ENCODE data around the gene CROCC2.

The CROCC2 gene

GRCh38 chr2:241015439-241015838, 109.3 kb downstream of the CROCC2 start:
- Histone ChIP-seq H3K4me1 (ENCODE audit: control insufficient read depth, insufficient read depth, low read length) (peaks cover 10% of the 10 kb centered on the region), H3K27me3 (ENCODE audit: control insufficient read depth, insufficient read depth, low read length) (no peaks in the 10 kb centered on the region), H3K9ac (ENCODE audit: low read length) (no peak overlapping the region), H3K27ac (ENCODE audit: low read depth, low read length) (no peak overlapping the region), H3K9me3 (ENCODE audit: control insufficient read depth, insufficient read depth, low read depth, low read length) (no peaks in the 10 kb centered on the region), H3K36me3 (ENCODE audit: control insufficient read depth, insufficient read depth, low read length) (no peaks in the 10 kb centered on the region), H3K4me3 (ENCODE audit: low read depth, low read length) (no peak overlapping the region)

GRCh38 chr2:241017228-241017940, 111.2 kb downstream of the CROCC2 start:
- Histone ChIP-seq H3K36me3 (ENCODE audit: control insufficient read depth, insufficient read depth, low read length) (no peaks in the 10 kb centered on the region), H3K9me3 (ENCODE audit: control insufficient read depth, insufficient read depth, low read depth, low read length) (peaks cover 2% of the 10 kb centered on the region), H3K27me3 (ENCODE audit: control insufficient read depth, insufficient read depth, low read length) (no peaks in the 10 kb centered on the region), H3K4me1 (ENCODE audit: control insufficient read depth, insufficient read depth, low read length) (no peaks in the 10 kb centered on the region), H3K9ac (ENCODE audit: low read length) (no peak overlapping the region), H3K27ac (ENCODE audit: low read depth, low read length) (no peak overlapping the region), H3K4me3 (ENCODE audit: low read depth, low read length) (no peak overlapping the region)

GRCh38 chr2:241018051-241018891, 112.1 kb downstream of the CROCC2 start:
- H3K4me3 ChIP-seq (ENCODE audit: low read depth, low read length), result no peak overlapping the region
- no peaks in the 10 kb centered on the region for H3K27me3 ChIP-seq (ENCODE audit: control insufficient read depth, insufficient read depth, low read length)
- no peaks in the 10 kb centered on the region for H3K36me3 ChIP-seq (ENCODE audit: control insufficient read depth, insufficient read depth, low read length)
- no peaks in the 10 kb centered on the region for H3K4me1 ChIP-seq (ENCODE audit: control insufficient read depth, insufficient read depth, low read length)
- no peak overlapping the region for H3K27ac ChIP-seq (ENCODE audit: low read depth, low read length)
- H3K9me3 ChIP-seq (ENCODE audit: control insufficient read depth, insufficient read depth, low read depth, low read length), result peaks cover 5% of the 10 kb centered on the region
- no peak overlapping the region for H3K9ac ChIP-seq (ENCODE audit: low read length)

- Histone ChIP-seq H3K27me3 (ENCODE audit: control insufficient read depth, insufficient read depth, low read length) (no peaks in the 10 kb centered on the region), H3K36me3 (ENCODE audit: control insufficient read depth, insufficient read depth, low read length) (no peaks in the 10 kb centered on the region), H3K4me1 (ENCODE audit: control insufficient read depth, insufficient read depth, low read length) (no peaks in the 10 kb centered on the region), H3K9ac (ENCODE audit: low read length) (no peak overlapping the region), H3K27ac (ENCODE audit: low read depth, low read length) (no peak overlapping the region), H3K4me3 (ENCODE audit: low read depth, low read length) (no peak overlapping the region), H3K9me3 (ENCODE audit: control insufficient read depth, insufficient read depth, low read depth, low read length) (peaks cover 8% of the 10 kb centered on the region)
Observed at GRCh38 chr2:241019441-241020139, 113.5 kb downstream of the CROCC2 start.

- H3K9me3 ChIP-seq (ENCODE audit: control insufficient read depth, insufficient read depth, low read depth, low read length), result peaks cover 13% of the 10 kb centered on the region
- H3K27ac ChIP-seq (ENCODE audit: low read depth, low read length), result no peak overlapping the region
- no peaks in the 10 kb centered on the region for H3K36me3 ChIP-seq (ENCODE audit: control insufficient read depth, insufficient read depth, low read length)
- no peak overlapping the region for H3K4me3 ChIP-seq (ENCODE audit: low read depth, low read length)
- H3K27me3 ChIP-seq (ENCODE audit: control insufficient read depth, insufficient read depth, low read length), result no peaks in the 10 kb centered on the region
- H3K9ac ChIP-seq (ENCODE audit: low read length), result no peak overlapping the region
- no peaks in the 10 kb centered on the region for H3K4me1 ChIP-seq (ENCODE audit: control insufficient read depth, insufficient read depth, low read length)
Observed at GRCh38 chr2:241020201-241020600, 114.1 kb downstream of the CROCC2 start.

GRCh38 chr2:241020629-241021190, 114.6 kb downstream of the CROCC2 start:
- Histone ChIP-seq H3K27me3 (ENCODE audit: control insufficient read depth, insufficient read depth, low read length) (no peaks in the 10 kb centered on the region), H3K9ac (ENCODE audit: low read length) (no peak overlapping the region), H3K9me3 (ENCODE audit: control insufficient read depth, insufficient read depth, low read depth, low read length) (peaks cover 18% of the 10 kb centered on the region), H3K27ac (ENCODE audit: low read depth, low read length) (no peak overlapping the region), H3K4me1 (ENCODE audit: control insufficient read depth, insufficient read depth, low read length) (no peaks in the 10 kb centered on the region), H3K36me3 (ENCODE audit: control insufficient read depth, insufficient read depth, low read length) (no peaks in the 10 kb centered on the region), H3K4me3 (ENCODE audit: low read depth, low read length) (no peak overlapping the region)

GRCh38 chr2:241025639-241026038, 119.5 kb downstream of the CROCC2 start:
- no peak overlapping the region for H3K4me3 ChIP-seq (ENCODE audit: low read depth, low read length)
- 0 out of 2 replicates have a peak, but pooled peaks cover 3% of the 10 kb centered on the region for H3K27me3 ChIP-seq (ENCODE audit: control insufficient read depth, insufficient read depth, low read length)
- peaks cover 34% of the 10 kb centered on the region for H3K9me3 ChIP-seq (ENCODE audit: control insufficient read depth, insufficient read depth, low read depth, low read length)
- H3K4me1 ChIP-seq (ENCODE audit: control insufficient read depth, insufficient read depth, low read length), result no peaks in the 10 kb centered on the region
- no peak overlapping the region for H3K27ac ChIP-seq (ENCODE audit: low read depth, low read length)
- H3K36me3 ChIP-seq (ENCODE audit: control insufficient read depth, insufficient read depth, low read length), result no peaks in the 10 kb centered on the region
- H3K9ac ChIP-seq (ENCODE audit: low read length), result no peak overlapping the region

GRCh38 chr2:241029599-241030332, 123.6 kb downstream of the CROCC2 start:
- Histone ChIP-seq H3K9ac (ENCODE audit: low read length) (no peak overlapping the region), H3K27ac (ENCODE audit: low read depth, low read length) (no peak overlapping the region), H3K27me3 (ENCODE audit: control insufficient read depth, insufficient read depth, low read length) (peaks cover 18% of the 10 kb centered on the region; the same call in 1 of the 2 replicates), H3K4me3 (ENCODE audit: low read depth, low read length) (no peak overlapping the region), H3K36me3 (ENCODE audit: control insufficient read depth, insufficient read depth, low read length) (no peaks in the 10 kb centered on the region), H3K9me3 (ENCODE audit: control insufficient read depth, insufficient read depth, low read depth, low read length) (peaks cover 25% of the 10 kb centered on the region), H3K4me1 (ENCODE audit: control insufficient read depth, insufficient read depth, low read length) (no peaks in the 10 kb centered on the region)

- H3K27ac ChIP-seq (ENCODE audit: low read depth, low read length), result no peak overlapping the region
- H3K4me1 ChIP-seq (ENCODE audit: control insufficient read depth, insufficient read depth, low read length), result peaks cover 3% of the 10 kb centered on the region; the same call in 1 of the 2 replicates
- H3K27me3 ChIP-seq (ENCODE audit: control insufficient read depth, insufficient read depth, low read length), result peaks cover 23% of the 10 kb centered on the region
- H3K36me3 ChIP-seq (ENCODE audit: control insufficient read depth, insufficient read depth, low read length), result no peaks in the 10 kb centered on the region
- H3K4me3 ChIP-seq (ENCODE audit: low read depth, low read length), result no peak overlapping the region
- no peak overlapping the region for H3K9ac ChIP-seq (ENCODE audit: low read length)
- peaks cover 20% of the 10 kb centered on the region for H3K9me3 ChIP-seq (ENCODE audit: control insufficient read depth, insufficient read depth, low read depth, low read length)
Observed at GRCh38 chr2:241030333-241030680, 124.2 kb downstream of the CROCC2 start.

GRCh38 chr2:241030883-241031282, 124.7 kb downstream of the CROCC2 start:
- Histone ChIP-seq H3K9me3 (ENCODE audit: control insufficient read depth, insufficient read depth, low read depth, low read length) (peaks cover 15% of the 10 kb centered on the region), H3K4me1 (ENCODE audit: control insufficient read depth, insufficient read depth, low read length) (peaks cover 3% of the 10 kb centered on the region; the same call in 1 of the 2 replicates), H3K9ac (ENCODE audit: low read length) (no peak overlapping the region), H3K27me3 (ENCODE audit: control insufficient read depth, insufficient read depth, low read length) (peaks cover 25% of the 10 kb centered on the region), H3K36me3 (ENCODE audit: control insufficient read depth, insufficient read depth, low read length) (no peaks in the 10 kb centered on the region), H3K4me3 (ENCODE audit: low read depth, low read length) (no peak overlapping the region), H3K27ac (ENCODE audit: low read depth, low read length) (no peak overlapping the region)
